Panc1 (cell line): ENCODE data around the gene TFEB.

Source experiments
- REST ChIP-seq, 2 experiments: IDR thresholded peaks; 2 replicates each; pipeline ENCODE4 v1.6.1; 2011 to 2012; ENCODE audit warnings: low read depth in 2 of 2, control low read depth in 1 of 2, low read length in 1 of 2, mild to moderate bottlenecking in 1 of 2, moderate library complexity in 1 of 2; ENCODE audit not compliant: insufficient read depth in 1 of 2
- TF ChIP-seq, protein P1 (sequence below): fragments of 450-650 bp; IDR thresholded peaks from 2 replicates; pipeline ENCODE4 v1.5.1; 2017; ENCODE audit warnings: mild to moderate bottlenecking

GRCh38 chr6:41690541-41691330, 44.7 kb downstream of the TFEB start:
- TF ChIP-seq, protein P1, sequence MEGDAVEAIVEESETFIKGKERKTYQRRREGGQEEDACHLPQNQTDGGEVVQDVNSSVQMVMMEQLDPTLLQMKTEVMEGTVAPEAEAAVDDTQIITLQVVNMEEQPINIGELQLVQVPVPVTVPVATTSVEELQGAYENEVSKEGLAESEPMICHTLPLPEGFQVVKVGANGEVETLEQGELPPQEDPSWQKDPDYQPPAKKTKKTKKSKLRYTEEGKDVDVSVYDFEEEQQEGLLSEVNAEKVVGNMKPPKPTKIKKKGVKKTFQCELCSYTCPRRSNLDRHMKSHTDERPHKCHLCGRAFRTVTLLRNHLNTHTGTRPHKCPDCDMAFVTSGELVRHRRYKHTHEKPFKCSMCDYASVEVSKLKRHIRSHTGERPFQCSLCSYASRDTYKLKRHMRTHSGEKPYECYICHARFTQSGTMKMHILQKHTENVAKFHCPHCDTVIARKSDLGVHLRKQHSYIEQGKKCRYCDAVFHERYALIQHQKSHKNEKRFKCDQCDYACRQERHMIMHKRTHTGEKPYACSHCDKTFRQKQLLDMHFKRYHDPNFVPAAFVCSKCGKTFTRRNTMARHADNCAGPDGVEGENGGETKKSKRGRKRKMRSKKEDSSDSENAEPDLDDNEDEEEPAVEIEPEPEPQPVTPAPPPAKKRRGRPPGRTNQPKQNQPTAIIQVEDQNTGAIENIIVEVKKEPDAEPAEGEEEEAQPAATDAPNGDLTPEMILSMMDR: no peak
- no peak for TF ChIP-seq REST (IDR thresholded peaks at IDR 0.05; ENCODE audit: insufficient read depth in 1 of 2, low read depth in 2 of 2, low read length in 1 of 2)
